Body of pancreas (tissue), 4 donors: ENCODE data around the gene DUS1L. TPM values are rescaled to one million over a fixed set of nuclear protein-coding genes. Genes with fewer than 3 reads are reported as not detected.

Experiments
- ATAC-seq: fragments of 150-250 bp; one replicate; pipeline ENCODE4 v1.9.1; 2016
- DNase-seq, 4 donors: peaks; one replicate each; pipeline ENCODE4 v3.0.0-alpha.2; 2019
- H3K27ac ChIP-seq, 4 donors: fragments of 200-600 bp; sonication (generic); 1 replicate in 3 of 4; 2 replicates in 1 of 4; pipeline versions ENCODE4 v1.5.1 to v1.6.1; 2016 to 2019; ENCODE audit warnings: mild to moderate bottlenecking in 1 of 4, mixed read lengths in 1 of 4, moderate library complexity in 1 of 4
- H3K27me3 ChIP-seq, 2 donors: fragments of 200-600 bp; sonication (generic); one replicate each; pipeline ENCODE4 v1.6.0; 2016; ENCODE audit warnings: mild to moderate bottlenecking in 1 of 2
- H3K36me3 ChIP-seq, 2 donors: fragments of 200-600 bp; sonication (generic); replicated peaks in 1 of 2; 2 replicates each; pipeline ENCODE4 v1.5.1; 2016; ENCODE audit warnings: low read depth in 2 of 2; ENCODE audit not compliant: insufficient read depth in 1 of 2
- H3K4me1 ChIP-seq: fragments of 200-600 bp; sonication (generic); one replicate; pipeline ENCODE4 v1.6.0; 2016
- H3K4me3 ChIP-seq, 2 donors: fragments of 200-600 bp; sonication (generic); 1 replicate in 1 of 2; 2 replicates in 1 of 2; pipeline ENCODE4 v1.5.1; 2016 to 2019
- H3K9me3 ChIP-seq, 3 donors: fragments of 200-600 bp; sonication (generic); 1 replicate in 2 of 3; 2 replicates in 1 of 3; pipeline ENCODE4 v1.5.1; 2016
- CTCF ChIP-seq, 7 experiments: fragments of 450-650 bp in 4 of 7; fragments of 200-600 bp in 3 of 7; sonication (generic) in 3 of 7; IDR thresholded peaks; one replicate each; pipeline ENCODE4 v1.5.1; 2016 to 2019; ENCODE audit warnings: antibody characterized with exemption in 7 of 7
- POLR2A ChIP-seq, 3 donors: fragments of 450-650 bp; IDR thresholded peaks; one replicate each; pipeline ENCODE4 v1.6.1; 2016; ENCODE audit warnings: antibody characterized with exemption in 3 of 3, mild to moderate bottlenecking in 2 of 3
- WGBS, 2 donors: methylation state at CpG; one replicate each; pipeline ENCODE4 v1.1.5; 2017; 5-methylcytosine and 5-hydroxymethylcytosine counted together
- intact Hi-C: fragments of 100-400 bp; cut with DNase I; formaldehyde crosslinking; loops from one replicate; pipeline ENCODE4 v1.15.1; 2023
- total RNA-seq, 2 donors: library from RNA; depleted of rRNA; stranded (reverse); fragments of >200 nt; gene quantifications; one replicate each; pipeline ENCODE4 v1.1.0, GENCODE V29; 2016

The DUS1L gene
- total RNA-seq, 2 donors from 2014 or later, result 76.0 to 128 TPM

- Histone ChIP-seq H3K27me3 (no peaks in the 10 kb centered on the region), H3K27ac (no peak overlapping the region), H3K9me3 (no peaks in the 10 kb centered on the region), H3K4me1 (peaks cover 25% of the 10 kb centered on the region), H3K36me3 (no peaks in the 10 kb centered on the region), H3K4me3 (no peak overlapping the region)
- no peak for ATAC-seq
- intact Hi-C loops, result no loop called here
- WGBS, 2 donors, result 84 to 88% methylated on average over 12 to 18 of the region's 24 CpGs
- no peak for DNase-seq
- TF ChIP-seq POLR2A (IDR thresholded peaks at IDR 0.05) (no peak), CTCF (IDR thresholded peaks at IDR 0.05) (no peak)
These were observed 50.2 kb downstream of the DUS1L start for GRCh38 chr17:82015311-82015971.

DNA sequence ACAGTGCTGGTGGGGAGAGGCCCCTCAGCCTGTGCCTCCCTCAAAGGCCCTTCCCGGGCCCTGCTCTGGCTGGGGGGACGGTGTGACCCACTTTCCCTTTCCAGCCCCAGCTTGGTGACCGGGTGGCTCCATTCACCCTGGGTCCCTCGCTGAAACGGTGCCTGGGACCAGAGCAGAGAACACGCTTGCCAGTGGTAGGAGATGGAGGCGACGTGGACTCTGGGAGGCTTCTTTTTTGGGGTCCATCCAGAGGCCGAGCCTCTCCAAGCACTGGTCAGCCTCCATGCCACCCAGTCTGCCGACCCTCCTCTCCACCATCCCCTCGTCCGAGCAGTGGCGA, 50.7 kb downstream of the DUS1L start:
- no peak overlapping the region for H3K4me3 ChIP-seq
- no peak for ATAC-seq
- H3K4me1 ChIP-seq, result peaks cover 21% of the 10 kb centered on the region
- no peak for DNase-seq
- intact Hi-C loops, result no loop called here
- no peak overlapping the region for H3K27ac ChIP-seq
- WGBS, 2 donors, result 77 to 82% methylated on average over 8 to 12 of the region's 13 CpGs
- TF ChIP-seq CTCF (IDR thresholded peaks at IDR 0.05) (no peak), POLR2A (IDR thresholded peaks at IDR 0.05) (no peak)
- H3K36me3 ChIP-seq, result no peaks in the 10 kb centered on the region
- no peaks in the 10 kb centered on the region for H3K27me3 ChIP-seq
- H3K9me3 ChIP-seq, result no peaks in the 10 kb centered on the region

- no peak overlapping the region for H3K27ac ChIP-seq
- TF ChIP-seq POLR2A (IDR thresholded peaks at IDR 0.05) (no peak), CTCF (IDR thresholded peaks at IDR 0.05) (no peak)
These were observed 51.2 kb downstream of the DUS1L start for GRCh38 chr17:82014432-82014831.

DNA sequence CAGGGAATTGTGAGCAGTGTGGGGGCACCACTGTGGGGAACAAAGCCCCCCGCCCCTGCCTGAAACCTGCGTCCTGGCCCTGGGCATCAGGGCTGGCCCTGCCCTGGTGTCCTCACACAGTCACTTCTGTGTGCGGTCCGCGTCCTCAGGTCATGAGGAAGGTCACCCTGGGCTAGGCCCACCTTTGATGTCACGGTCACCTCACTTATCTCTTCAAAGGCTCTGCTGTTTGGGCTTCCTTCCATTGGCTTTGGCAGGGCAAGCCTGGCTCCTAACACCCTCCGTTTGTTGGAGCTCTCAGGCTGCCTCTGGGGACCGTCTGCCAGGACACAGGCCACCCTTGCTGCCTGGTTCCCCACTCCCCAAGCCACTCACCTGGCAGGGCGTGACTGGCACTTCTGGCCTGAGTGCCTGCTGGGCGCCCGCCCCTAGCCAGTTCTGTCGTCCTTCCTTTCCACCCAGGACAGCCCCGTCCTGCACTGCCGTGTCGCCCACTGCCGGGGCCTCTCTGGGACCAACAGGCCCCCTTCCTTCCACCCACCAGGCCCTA, 51.8 kb downstream of the DUS1L start:
- H3K9me3 ChIP-seq, result no peaks in the 10 kb centered on the region
- DNase-seq, result no peak
- peaks cover 15% of the 10 kb centered on the region for H3K4me1 ChIP-seq
- no peak for TF ChIP-seq CTCF (IDR thresholded peaks at IDR 0.05)
- TF ChIP-seq POLR2A (IDR thresholded peaks at IDR 0.05), result no peak
- no peak overlapping the region for H3K4me3 ChIP-seq
- no peak overlapping the region for H3K27ac ChIP-seq
- H3K36me3 ChIP-seq, result no peaks in the 10 kb centered on the region
- intact Hi-C loops, result no loop called here
- 88 to 93% methylated on average over 13 to 16 of the region's 16 CpGs for WGBS, 2 donors
- H3K27me3 ChIP-seq, result no peaks in the 10 kb centered on the region
- ATAC-seq, result no peak

More at GRCh38 chr17:82014432-82014831, 51.2 kb downstream of the DUS1L start:
- 68 to 79% methylated on average over 19 to 22 of the region's 23 CpGs for WGBS, 2 donors
- no peak for DNase-seq
- Histone ChIP-seq H3K4me1 (peaks cover 21% of the 10 kb centered on the region), H3K4me3 (no peak overlapping the region), H3K9me3 (no peaks in the 10 kb centered on the region), H3K36me3 (no peaks in the 10 kb centered on the region), H3K27me3 (no peaks in the 10 kb centered on the region)
- intact Hi-C loops, result no loop called here
- no peak for ATAC-seq

GRCh38 chr17:82013341-82013740, 52.3 kb downstream of the DUS1L start:
- Histone ChIP-seq H3K9me3 (no peaks in the 10 kb centered on the region), H3K4me1 (peaks cover 10% of the 10 kb centered on the region), H3K27me3 (no peaks in the 10 kb centered on the region), H3K4me3 (no peak overlapping the region), H3K36me3 (no peaks in the 10 kb centered on the region), H3K27ac (no peak overlapping the region)
- TF ChIP-seq POLR2A (IDR thresholded peaks at IDR 0.05), result no peak
- no peak for TF ChIP-seq CTCF (IDR thresholded peaks at IDR 0.05)
- intact Hi-C loops, result no loop called here
- ATAC-seq, result no peak
- 82% methylated on average over 22 of the region's 22 CpGs; no CpG with 5 or more reads in 1 of the 2 donors for WGBS, 2 donors
- DNase-seq, result no peak
